ENCODE measurements around the gene CDK13.

GRCh38 chr7:40024841-40025240, 74.8 kb downstream of the CDK13 start:
- TF ChIP-seq POLR2A (IDR thresholded peaks at IDR 0.05; ENCODE audit: low read depth, low read length) (no peak), TAF1 (IDR thresholded peaks at IDR 0.05; ENCODE audit: low read depth, low read length) (no peak)

Measured in GM12891 (cell line).